HAP-1 (cell line): Measurements from ENCODE around the gene KRTAP6-3.

ENCODE experiments used
- DNase-seq, 2 experiments: peaks; one replicate each; pipeline ENCODE4 v3.0.0-alpha.2; 2016 to 2020; ENCODE audit warnings: low spot score in 2 of 2
- H3K27me3 ChIP-seq: fragments of 250-450 bp; sonication (Bioruptor Pico); 2 replicates; pipeline ENCODE4 v1.5.1; 2020; ENCODE audit warnings: low read depth, mild to moderate bottlenecking, moderate library complexity
- H3K36me3 ChIP-seq: fragments of 250-450 bp; sonication (Bioruptor Pico); replicated peaks from 2 replicates; pipeline ENCODE4 v1.5.1; 2020; ENCODE audit warnings: mild to moderate bottlenecking
- H3K4me1 ChIP-seq: fragments of 250-450 bp; sonication (Bioruptor Pico); 2 replicates; pipeline ENCODE4 v1.5.1; 2020; ENCODE audit warnings: mild to moderate bottlenecking
- H3K4me3 ChIP-seq: fragments of 250-450 bp; sonication (Bioruptor Pico); 2 replicates; pipeline ENCODE4 v1.5.1; 2020; ENCODE audit warnings: mild to moderate bottlenecking, moderate library complexity
- H3K9me3 ChIP-seq: fragments of 250-450 bp; sonication (Bioruptor Pico); 2 replicates; pipeline ENCODE4 v1.5.1; 2020; ENCODE audit warnings: mild to moderate bottlenecking, moderate library complexity
- in situ Hi-C: fragments of 300-500 bp; cut with MboI; formaldehyde crosslinking; loops from 3 replicates; pipeline ENCODE4 v1.14.3; 2020; ENCODE audit warnings: low sequenced_read_pairs, inconsistent platforms, mixed read lengths

The KRTAP6-3 gene

GRCh38 chr21:30642564-30642963, 50.3 kb downstream of the KRTAP6-3 start, which contains the start of gene KRTAP20-3:
KRTAP20-3 (plus strand) TSS chr21:30642864.
- no peaks in the 10 kb centered on the region for H3K36me3 ChIP-seq
- in situ Hi-C loops, result no loop called here
- 0 out of 2 replicates have a peak, but pooled peaks cover 6% of the 10 kb centered on the region for H3K9me3 ChIP-seq
- H3K27me3 ChIP-seq, result no peaks in the 10 kb centered on the region
- no peak within 1 kb of the TSS for H3K4me3 ChIP-seq
- H3K4me1 ChIP-seq, result no peaks in the 10 kb centered on the region
- DNase-seq, result no peak
